ENCODE data around the gene EEFSEC. TPM values are rescaled to one million over a fixed set of nuclear protein-coding genes. Genes with fewer than 3 reads are reported as not detected.

EEFSEC gene
- total RNA-seq, 1 donor from 2014 or later: 23.4 TPM

- TF ChIP-seq CTCF (conservative IDR thresholded peaks at IDR 0.05): peak; percentile 80
- Mint-ChIP-seq H3K4me1 (peaks cover 11% of the 10 kb centered on the region), H3K4me3 (no peak overlapping the region), H3K9me3 (peaks cover 7% of the 10 kb centered on the region), H3K27ac (ENCODE audit: unreplicated experiment) (no peak overlapping the region), H3K27me3 (ENCODE audit: low read depth) (no peaks in the 10 kb centered on the region), H3K36me3 (ENCODE audit: low read depth) (peaks cover 12% of the 10 kb centered on the region)
- peak; percentile 63 for DNase-seq (ENCODE audit: low read depth, low spot score)
Measured at GRCh38 chr3:128226795-128227395, 73.6 kb downstream of the EEFSEC start.

GRCh38 chr3:128227507-128227906 is 74.2 kb downstream of the EEFSEC start:
- H3K9me3 Mint-ChIP-seq: peaks cover 5% of the 10 kb centered on the region
- no peak for TF ChIP-seq CTCF (conservative IDR thresholded peaks at IDR 0.05)
- no peak for DNase-seq (ENCODE audit: low read depth, low spot score)
- H3K36me3 Mint-ChIP-seq (ENCODE audit: low read depth): peaks cover 10% of the 10 kb centered on the region
- H3K4me1 Mint-ChIP-seq: peaks cover 11% of the 10 kb centered on the region
- H3K27ac Mint-ChIP-seq (ENCODE audit: unreplicated experiment): no peak overlapping the region
- H3K4me3 Mint-ChIP-seq: no peak overlapping the region
- H3K27me3 Mint-ChIP-seq (ENCODE audit: low read depth): no peaks in the 10 kb centered on the region

- Mint-ChIP-seq H3K36me3 (ENCODE audit: low read depth) (peaks cover 2% of the 10 kb centered on the region), H3K4me3 (no peak overlapping the region), H3K4me1 (peaks cover 11% of the 10 kb centered on the region), H3K27ac (ENCODE audit: unreplicated experiment) (peak overlapping the region; percentile 52), H3K9me3 (peaks cover 2% of the 10 kb centered on the region), H3K27me3 (ENCODE audit: low read depth) (no peaks in the 10 kb centered on the region)
- TF ChIP-seq CTCF (conservative IDR thresholded peaks at IDR 0.05): no peak
- no peak for DNase-seq (ENCODE audit: low read depth, low spot score)
Measured at GRCh38 chr3:128228366-128228910, 75.2 kb downstream of the EEFSEC start.

- no peaks in the 10 kb centered on the region for H3K27me3 Mint-ChIP-seq (ENCODE audit: low read depth)
- no peak for DNase-seq (ENCODE audit: low read depth, low spot score)
- no peak for TF ChIP-seq CTCF (conservative IDR thresholded peaks at IDR 0.05)
- peaks cover 11% of the 10 kb centered on the region for H3K4me1 Mint-ChIP-seq
- no peak overlapping the region for H3K4me3 Mint-ChIP-seq
- no peaks in the 10 kb centered on the region for H3K36me3 Mint-ChIP-seq (ENCODE audit: low read depth)
- H3K27ac Mint-ChIP-seq (ENCODE audit: unreplicated experiment): no peak overlapping the region
- no peaks in the 10 kb centered on the region for H3K9me3 Mint-ChIP-seq
Measured at GRCh38 chr3:128229106-128229857, 76.0 kb downstream of the EEFSEC start.

- DNase-seq (ENCODE audit: low read depth, low spot score): no peak
- Mint-ChIP-seq H3K9me3 (no peaks in the 10 kb centered on the region), H3K27ac (ENCODE audit: unreplicated experiment) (no peak overlapping the region)
Measured at GRCh38 chr3:128231606-128232005, 78.3 kb downstream of the EEFSEC start.

More at GRCh38 chr3:128231606-128232005, 78.3 kb downstream of the EEFSEC start:
- peaks cover 18% of the 10 kb centered on the region for H3K4me1 Mint-ChIP-seq
- H3K4me3 Mint-ChIP-seq: no peak overlapping the region
- H3K27me3 Mint-ChIP-seq (ENCODE audit: low read depth): no peaks in the 10 kb centered on the region
- no peaks in the 10 kb centered on the region for H3K36me3 Mint-ChIP-seq (ENCODE audit: low read depth)
- no peak for TF ChIP-seq CTCF (conservative IDR thresholded peaks at IDR 0.05)
